Fibroblast of villous mesenchyme (primary cell): ENCODE measurements around the gene POLR3E. TPM values are rescaled to one million over a fixed set of nuclear protein-coding genes. Genes with fewer than 3 reads are reported as not detected.
"Not testable (repeated sequence)": the region's sequence is repeated elsewhere in the genome, so short reads cannot be mapped to it uniquely, and the experiment has no call there.

Experiments used
- DNase-seq: peaks from one replicate; pipeline ENCODE4 v3.0.0-alpha.2; 2010; ENCODE audit warnings: low read depth
- H3K4me3 ChIP-seq: 2 replicates; pipeline ENCODE4 v1.5.1; 2011; ENCODE audit warnings: low read depth, mild to moderate bottlenecking, low read length
- total RNA-seq: library from RNA; depleted of rRNA; stranded (reverse); fragments of >200 nt; gene quantifications from 2 replicates; pipeline ENCODE4 v1.2.3, GENCODE V29; 2012
- TF ChIP-seq, protein P1 (sequence below): IDR thresholded peaks from 2 replicates; pipeline ENCODE4 v1.5.1; 2012; ENCODE audit warnings: low read depth, mild to moderate bottlenecking, low read length; ENCODE audit not compliant: insufficient read depth

Gene POLR3E
- total RNA-seq, 1 donor: 31.5 TPM

DNA sequence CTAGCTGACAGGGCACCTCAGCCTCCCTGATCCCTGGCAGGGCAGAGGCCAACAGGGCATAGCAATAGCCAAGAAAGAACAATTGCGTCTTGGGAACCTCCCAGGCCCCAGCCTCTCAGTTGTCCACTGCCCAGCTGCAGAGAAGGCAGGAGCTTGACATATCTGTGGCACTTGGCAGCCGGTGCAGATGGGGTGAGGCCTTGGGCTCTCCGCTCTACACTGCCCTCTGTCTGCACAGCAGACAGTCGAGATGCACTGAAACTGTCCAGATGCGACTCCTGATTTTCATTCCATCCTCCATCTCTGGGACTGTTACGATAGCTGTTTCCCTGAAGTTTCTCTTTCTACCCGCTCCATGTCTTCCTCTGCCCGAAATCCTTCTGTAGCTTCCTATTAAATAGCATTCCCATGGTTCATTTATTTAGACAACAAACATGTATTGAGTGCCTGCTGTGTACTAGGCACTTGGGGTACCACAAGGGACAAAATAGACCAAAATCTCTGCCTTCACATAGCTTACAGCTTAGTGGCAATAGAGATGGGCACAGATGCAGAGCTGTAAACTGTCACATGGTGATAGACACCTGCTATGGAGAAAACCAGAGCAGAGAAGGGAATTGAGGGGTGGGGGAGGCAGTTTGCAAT is 3.3 kb downstream of the POLR3E start:
- peak; percentile 68 for DNase-seq
- H3K4me3 ChIP-seq: no peak overlapping the region
- TF ChIP-seq, protein P1, sequence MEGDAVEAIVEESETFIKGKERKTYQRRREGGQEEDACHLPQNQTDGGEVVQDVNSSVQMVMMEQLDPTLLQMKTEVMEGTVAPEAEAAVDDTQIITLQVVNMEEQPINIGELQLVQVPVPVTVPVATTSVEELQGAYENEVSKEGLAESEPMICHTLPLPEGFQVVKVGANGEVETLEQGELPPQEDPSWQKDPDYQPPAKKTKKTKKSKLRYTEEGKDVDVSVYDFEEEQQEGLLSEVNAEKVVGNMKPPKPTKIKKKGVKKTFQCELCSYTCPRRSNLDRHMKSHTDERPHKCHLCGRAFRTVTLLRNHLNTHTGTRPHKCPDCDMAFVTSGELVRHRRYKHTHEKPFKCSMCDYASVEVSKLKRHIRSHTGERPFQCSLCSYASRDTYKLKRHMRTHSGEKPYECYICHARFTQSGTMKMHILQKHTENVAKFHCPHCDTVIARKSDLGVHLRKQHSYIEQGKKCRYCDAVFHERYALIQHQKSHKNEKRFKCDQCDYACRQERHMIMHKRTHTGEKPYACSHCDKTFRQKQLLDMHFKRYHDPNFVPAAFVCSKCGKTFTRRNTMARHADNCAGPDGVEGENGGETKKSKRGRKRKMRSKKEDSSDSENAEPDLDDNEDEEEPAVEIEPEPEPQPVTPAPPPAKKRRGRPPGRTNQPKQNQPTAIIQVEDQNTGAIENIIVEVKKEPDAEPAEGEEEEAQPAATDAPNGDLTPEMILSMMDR: peak; percentile 81

- not testable (repeated sequence) for H3K4me3 ChIP-seq, DNase-seq
Measured at GRCh38 chr16:22301423-22301822, 4.2 kb downstream of the POLR3E start.

DNA sequence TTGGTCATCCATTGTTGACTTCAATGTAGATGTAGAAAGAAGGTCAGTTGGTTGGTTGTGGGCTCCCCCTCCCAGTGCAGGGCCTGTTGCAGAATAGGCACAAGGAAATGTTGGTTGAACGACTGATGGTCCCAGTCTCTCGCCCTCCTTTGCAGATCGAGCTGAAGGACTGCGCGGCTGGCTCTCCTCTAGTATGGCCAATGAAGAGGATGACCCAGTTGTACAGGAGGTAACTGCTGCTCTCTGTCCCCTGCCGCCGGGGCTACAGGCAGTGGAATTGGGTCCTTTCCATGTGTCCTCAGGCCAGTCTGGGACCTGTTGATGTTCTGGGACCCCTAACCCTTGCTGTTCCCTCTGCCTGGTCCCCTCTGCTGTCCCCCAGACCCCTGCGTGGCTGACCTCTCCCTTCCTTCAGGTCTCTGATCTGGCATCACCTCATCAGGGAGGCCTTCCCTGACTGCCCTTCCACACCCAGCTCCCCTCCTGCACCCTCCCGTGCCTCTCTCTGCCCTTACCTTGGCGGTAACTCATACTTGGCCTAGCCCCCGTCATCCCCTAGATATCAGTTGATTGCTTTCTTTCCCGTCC is 5.7 kb downstream of the POLR3E start:
- no peak overlapping the region for H3K4me3 ChIP-seq
- no peak for DNase-seq
- TF ChIP-seq, protein P1: no peak

DNA sequence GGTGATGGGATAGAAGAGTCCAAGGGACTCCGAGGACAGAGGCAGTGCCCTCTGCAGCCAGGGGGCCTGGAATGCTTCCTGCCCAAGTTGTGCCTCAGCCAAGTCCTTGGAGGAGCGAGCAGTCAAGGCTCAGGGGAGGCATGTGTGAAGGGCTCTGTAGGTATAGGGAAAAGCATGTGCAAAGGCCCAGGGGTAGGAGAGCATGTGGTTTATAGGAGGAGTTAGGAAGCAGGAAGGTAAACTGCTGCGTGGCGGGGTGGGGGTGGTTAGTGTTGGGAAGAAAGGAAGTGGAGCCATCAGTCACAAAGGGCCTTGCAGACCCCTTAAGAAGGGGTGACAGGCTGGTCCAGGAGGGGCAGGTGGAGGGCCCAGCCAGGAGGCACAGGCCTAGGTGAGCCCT is 7.2 kb downstream of the POLR3E start:
- H3K4me3 ChIP-seq: no peak overlapping the region
- TF ChIP-seq, protein P1: no peak
- DNase-seq: no peak

GRCh38 chr16:22306788-22307187 is 9.6 kb downstream of the POLR3E start:
- TF ChIP-seq, protein P1: no peak
- H3K4me3 ChIP-seq: no peak overlapping the region
- DNase-seq: no peak

GRCh38 chr16:22307838-22308237 is 10.6 kb downstream of the POLR3E start:
- DNase-seq: no peak
- no peak overlapping the region for H3K4me3 ChIP-seq
- TF ChIP-seq, protein P1: no peak

DNA sequence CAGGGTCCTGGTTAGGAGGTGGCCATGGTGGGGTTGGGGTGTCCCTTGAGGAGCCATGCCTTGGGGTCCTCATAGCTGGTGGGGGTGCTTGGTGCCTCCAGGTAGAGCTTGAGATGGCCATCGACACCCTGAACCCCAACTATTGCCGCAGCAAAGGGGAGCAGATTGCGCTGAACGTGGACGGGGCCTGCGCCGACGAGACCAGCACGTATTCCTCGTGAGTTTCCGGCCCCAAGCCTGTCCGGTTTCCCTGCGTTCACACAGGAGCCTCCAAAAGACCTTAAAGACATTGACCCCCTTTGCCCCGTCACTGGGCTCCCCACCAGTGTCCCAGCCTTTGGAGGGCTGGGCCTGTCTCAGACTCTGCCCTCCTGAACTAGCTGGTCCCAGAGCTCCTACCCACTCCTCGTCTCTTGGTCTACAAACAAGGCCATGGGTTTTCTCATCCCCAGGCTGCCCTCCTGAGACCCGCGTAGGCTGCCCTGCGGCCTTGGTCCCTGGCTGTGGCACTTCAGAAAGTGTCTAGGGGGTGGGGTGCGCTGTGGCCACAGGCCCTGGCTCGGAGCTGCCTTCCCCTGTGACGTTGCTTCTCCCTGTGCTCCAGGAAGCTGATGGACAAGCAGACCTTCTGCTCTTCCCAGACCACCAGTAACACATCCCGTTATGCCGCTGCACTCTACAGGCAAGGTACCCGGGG is 11.8 kb downstream of the POLR3E start:
- H3K4me3 ChIP-seq: no peak overlapping the region
- DNase-seq: no peak
- TF ChIP-seq, protein P1: no peak
